GM12878 (cell line): ENCODE results near the gene ITGB2.

Source experiments
- POLR2AphosphoS5 ChIP-seq: IDR thresholded peaks from 2 replicates; pipeline ENCODE4 v1.6.1; 2011; ENCODE audit warnings: mild to moderate bottlenecking, low read length, inconsistent platforms
- ZNF207 ChIP-seq: fragments of 450-650 bp; IDR thresholded peaks from 2 replicates; pipeline ENCODE4 v1.6.1; 2014; ENCODE audit warnings: antibody characterized with exemption, mild to moderate bottlenecking, borderline replicate concordance
- TF ChIP-seq, protein P1 (sequence below), 3 experiments: IDR thresholded peaks in 2 of 3; conservative IDR thresholded peaks in 1 of 3; 2 replicates each; pipeline ENCODE4 v1.5.1; 2011; ENCODE audit warnings: low read depth in 3 of 3, low read length in 3 of 3, mild to moderate bottlenecking in 3 of 3, control low read depth in 2 of 3, moderate library complexity in 2 of 3, inconsistent platforms in 1 of 3, mixed read lengths in 1 of 3; ENCODE audit not compliant: control insufficient read depth in 2 of 3, insufficient read depth in 1 of 3; ENCODE audit errors: extremely low read depth in 1 of 3
- TF ChIP-seq, protein P2 (sequence below): IDR thresholded peaks from 2 replicates; pipeline ENCODE4 v1.6.1; 2012; ENCODE audit warnings: low read depth, low read length, improper control_type of control experiment

DNA sequence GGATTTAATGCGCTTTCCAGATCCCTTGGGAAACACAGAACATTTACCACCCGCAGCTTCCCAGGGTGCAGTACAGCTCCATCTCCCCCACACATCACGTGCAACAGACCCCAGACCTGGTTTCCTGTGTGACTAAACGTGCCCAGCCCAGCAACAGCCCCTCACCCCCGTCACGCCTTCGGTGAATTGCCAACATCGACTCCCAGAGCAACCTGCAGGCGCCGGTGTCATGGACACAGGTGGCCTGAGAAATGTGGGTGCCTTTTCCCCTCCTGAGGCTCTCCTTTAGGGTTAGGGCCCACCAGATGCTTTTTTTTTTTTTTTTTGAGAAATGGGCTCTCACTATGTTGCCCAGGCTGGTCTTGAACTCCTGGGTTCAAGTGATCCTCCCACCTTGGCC is 78.6 kb downstream of the ITGB2 start:
- TF ChIP-seq, protein P1, sequence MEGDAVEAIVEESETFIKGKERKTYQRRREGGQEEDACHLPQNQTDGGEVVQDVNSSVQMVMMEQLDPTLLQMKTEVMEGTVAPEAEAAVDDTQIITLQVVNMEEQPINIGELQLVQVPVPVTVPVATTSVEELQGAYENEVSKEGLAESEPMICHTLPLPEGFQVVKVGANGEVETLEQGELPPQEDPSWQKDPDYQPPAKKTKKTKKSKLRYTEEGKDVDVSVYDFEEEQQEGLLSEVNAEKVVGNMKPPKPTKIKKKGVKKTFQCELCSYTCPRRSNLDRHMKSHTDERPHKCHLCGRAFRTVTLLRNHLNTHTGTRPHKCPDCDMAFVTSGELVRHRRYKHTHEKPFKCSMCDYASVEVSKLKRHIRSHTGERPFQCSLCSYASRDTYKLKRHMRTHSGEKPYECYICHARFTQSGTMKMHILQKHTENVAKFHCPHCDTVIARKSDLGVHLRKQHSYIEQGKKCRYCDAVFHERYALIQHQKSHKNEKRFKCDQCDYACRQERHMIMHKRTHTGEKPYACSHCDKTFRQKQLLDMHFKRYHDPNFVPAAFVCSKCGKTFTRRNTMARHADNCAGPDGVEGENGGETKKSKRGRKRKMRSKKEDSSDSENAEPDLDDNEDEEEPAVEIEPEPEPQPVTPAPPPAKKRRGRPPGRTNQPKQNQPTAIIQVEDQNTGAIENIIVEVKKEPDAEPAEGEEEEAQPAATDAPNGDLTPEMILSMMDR (IDR thresholded peaks at IDR 0.05 in 2 of 3, conservative IDR thresholded peaks at IDR 0.05 in 1 of 3; ENCODE audit: control insufficient read depth in 2 of 3, extremely low read depth in 1 of 3, insufficient read depth in 1 of 3, low read depth in 3 of 3, low read length in 3 of 3): no peak
- no peak for TF ChIP-seq ZNF207
- TF ChIP-seq POLR2AphosphoS5: no peak
- TF ChIP-seq, protein P2, sequence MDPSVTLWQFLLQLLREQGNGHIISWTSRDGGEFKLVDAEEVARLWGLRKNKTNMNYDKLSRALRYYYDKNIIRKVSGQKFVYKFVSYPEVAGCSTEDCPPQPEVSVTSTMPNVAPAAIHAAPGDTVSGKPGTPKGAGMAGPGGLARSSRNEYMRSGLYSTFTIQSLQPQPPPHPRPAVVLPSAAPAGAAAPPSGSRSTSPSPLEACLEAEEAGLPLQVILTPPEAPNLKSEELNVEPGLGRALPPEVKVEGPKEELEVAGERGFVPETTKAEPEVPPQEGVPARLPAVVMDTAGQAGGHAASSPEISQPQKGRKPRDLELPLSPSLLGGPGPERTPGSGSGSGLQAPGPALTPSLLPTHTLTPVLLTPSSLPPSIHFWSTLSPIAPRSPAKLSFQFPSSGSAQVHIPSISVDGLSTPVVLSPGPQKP: no peak
